ENCODE results near the gene MRGPRX3.
"Not testable (repeated sequence)": the region's sequence is repeated elsewhere in the genome, so short reads cannot be mapped to it uniquely, and the experiment has no call there.

The MRGPRX3 gene

DNA sequence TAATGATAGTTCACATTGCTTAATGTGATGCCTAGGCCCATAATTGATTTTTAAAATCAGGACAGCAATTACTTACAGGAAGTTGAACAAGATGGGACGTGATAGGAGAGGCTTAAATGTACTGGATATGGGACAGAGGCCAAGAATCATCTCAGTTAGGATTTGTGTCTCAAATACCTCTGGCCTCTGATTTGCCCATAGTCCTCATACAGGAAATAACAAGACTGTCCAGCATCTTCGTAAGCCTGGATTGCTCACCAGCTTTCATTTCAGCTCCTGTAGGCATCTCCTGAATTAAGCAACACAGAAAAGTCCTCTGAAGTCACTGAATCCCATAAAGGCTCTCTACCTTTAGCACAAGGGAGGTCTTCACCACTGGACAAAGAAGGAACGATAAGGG is at the start of gene MRGPRX3:
MRGPRX3 (plus strand) TSS at position 231 of the 400 bp plus-strand sequence. CDS start 4,632 bp downstream, outside the sequence.
- no peak for DNase-seq (ENCODE audit: low read depth)

DNA sequence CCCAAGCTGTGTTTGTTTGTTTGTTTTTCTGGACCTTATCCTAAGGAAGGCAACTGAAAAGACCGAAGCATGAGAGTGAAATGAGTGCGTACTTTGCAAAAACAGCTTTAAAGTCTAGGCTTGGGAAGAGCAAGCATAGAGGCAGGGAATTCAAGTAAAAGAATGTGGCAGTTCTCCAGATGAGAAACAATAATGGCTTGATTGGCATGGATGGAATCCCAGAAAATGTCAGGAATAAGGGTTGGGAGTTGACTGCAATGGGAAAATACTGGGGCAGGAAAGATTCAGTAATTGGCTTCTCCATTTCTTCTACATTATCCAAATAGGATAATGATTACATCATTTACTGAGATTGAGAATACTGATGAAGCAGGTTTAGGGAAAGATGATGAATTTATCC is 44.0 kb upstream of the MRGPRX3 start:
- no peak for DNase-seq (ENCODE audit: low read depth)

DNA sequence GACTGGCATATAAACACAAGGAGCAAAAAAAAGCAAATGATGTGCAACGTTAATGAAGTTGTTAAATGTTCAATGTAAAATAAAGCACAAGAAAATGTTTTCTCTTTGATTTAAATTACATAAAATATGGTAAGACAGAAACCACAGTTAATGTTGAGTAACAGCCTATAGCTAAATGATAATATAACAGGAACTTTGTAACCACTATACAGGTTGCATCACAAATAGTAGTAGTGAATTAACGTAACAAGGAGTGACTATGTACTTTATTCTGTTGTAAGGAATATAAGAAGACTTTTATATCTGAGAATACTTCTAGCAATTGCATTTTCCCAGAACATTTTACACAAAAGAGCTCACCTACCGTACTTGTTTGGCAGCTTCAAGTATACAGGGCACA is 43.4 kb upstream of the MRGPRX3 start:
- DNase-seq (ENCODE audit: low read depth), result no peak

DNA sequence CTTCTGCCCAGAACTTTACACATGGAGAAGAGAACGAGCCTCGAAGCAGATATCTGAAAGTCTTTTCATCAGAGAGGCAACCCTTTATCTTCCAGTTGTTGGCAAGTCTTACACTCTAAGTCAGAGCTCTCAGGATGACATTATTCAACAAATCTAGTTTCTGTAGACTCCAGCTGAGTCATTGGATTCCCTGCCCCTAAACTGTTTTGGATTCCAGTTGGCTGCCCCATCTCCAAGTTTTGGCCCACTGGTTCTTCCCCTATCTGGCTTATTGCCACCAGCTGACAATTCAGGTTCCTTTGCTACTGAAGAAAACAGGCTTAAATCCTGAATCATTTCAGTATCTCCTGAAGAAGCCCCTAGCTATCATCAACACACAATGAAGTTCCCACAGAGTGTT is 40.6 kb upstream of the MRGPRX3 start:
- DNase-seq (ENCODE audit: low read depth), result no peak

DNA sequence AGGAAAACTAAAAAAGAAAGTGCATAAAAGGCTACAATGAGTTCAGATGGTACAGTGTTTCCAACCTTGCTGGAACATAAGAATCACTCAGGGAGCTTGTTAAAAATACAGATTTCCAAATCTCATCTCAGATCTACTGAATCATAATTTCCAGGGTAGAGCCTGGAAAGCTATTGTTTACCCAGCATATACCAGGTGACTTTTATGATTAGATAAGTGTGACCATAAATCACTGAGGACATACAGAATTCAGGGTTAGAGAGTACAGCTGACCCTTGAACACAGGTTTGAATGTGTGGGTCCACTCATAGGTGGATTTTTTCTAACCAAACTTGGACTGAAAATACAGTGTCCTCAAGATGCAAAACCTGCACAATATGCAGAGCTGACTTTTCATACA is 38.4 kb upstream of the MRGPRX3 start:
- no peak for DNase-seq (ENCODE audit: low read depth)

DNA sequence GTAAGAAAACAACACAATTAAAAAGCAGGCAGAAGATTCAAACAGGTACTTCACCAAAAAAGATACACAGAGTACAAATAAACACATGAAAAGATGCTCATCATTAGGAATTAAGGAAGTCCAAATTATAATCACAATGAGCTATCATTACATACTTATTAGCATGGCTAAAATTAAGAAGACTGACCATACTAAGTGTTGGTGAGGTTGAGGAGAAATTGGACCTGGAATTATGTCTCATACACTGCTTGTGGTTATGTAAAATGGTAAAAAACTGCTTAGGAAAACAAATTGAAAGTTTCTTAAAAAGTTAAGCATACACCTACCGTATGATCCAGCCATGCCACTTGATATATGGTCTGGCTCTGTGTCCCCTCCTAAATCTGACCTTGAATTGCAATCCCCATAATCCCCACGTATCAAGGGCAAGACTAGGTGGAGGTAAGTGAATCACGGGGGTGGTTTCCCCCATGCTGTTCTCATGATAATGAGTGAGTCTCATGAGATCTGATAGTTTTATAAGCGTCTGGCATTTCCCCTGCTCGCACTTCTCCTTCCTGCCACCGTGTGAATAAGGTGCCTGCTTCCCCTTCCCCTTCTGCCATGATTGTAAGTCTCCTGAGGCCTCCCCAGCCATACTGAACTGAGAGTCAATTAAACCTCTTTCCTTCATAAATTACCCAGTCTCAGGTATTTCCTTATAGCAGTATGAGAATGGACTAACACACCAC is 31.3 kb upstream of the MRGPRX3 start:
- DNase-seq (ENCODE audit: low read depth), result no peak

DNA sequence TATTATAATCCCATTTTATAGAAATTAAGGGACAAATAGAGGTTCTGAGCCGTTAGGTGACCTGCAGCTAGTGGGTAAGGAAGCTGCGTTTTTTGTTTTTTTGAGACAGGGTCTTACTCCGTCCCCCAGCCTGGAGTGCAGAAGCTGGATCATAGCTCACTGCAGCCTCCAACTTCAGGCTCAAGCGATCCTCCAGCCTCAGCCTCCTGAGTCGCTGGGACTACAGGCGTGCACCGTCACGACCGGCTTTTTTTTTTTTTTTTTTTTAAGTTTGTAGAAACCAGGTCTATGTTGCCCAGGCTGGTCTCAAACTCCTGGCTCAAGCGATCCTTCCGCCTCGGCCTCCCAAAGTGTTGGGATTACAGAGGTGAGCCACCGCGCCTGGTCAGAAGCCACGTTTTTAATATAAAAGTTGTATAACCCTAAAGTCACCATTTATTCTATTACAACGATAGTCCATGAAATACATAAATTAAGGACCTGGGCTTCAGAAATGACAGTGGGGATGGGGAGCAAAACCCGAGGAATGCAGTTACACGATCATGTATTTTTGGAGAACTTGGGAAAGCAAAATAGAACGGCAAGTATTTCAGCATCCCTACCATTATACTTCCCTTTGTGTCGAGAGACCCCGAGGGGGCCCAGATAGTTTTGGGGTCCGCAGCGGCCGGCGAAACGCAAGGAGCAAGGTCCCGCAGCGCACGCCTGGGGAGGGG is 27.1 kb upstream of the MRGPRX3 start:
- DNase-seq (ENCODE audit: low read depth), result no peak

DNA sequence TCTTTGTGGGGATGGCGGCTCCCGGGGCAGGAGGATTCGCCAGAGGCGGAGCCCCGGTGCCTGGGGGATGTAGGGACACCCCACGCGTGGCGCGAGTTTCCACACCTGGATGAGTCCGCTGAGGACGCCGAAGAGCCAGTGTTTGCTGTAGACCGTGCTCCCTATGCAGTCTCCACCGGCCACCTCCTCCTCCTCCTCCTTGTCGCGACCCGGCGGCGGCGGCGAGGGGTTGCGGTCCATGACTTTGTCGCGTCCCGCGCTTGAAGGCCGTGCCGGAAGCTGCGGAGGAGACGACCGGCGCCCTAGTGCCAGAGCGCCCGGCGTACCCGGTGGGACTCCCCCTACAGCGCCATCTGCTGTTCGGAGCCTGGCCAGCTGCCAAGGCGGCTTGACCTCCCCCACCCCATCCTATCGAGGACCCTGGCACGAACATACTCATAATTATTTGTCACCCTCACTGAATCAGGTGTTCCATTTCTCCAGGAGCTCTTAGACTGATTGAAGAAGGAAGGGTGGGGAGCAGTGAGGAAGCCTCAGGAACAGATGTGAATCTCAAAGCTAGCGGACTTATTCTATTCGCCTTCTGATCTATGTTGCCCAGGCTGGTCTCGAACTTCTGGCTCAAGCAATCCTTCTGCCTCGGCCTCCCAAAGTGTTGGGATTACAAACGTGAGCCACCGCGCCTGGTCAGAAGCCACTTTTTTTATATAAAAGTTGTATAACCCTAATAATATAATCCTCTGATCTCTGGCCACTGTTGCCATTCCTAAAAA is 26.4 kb upstream of the MRGPRX3 start, which contains the start of gene SAAL1:
SAAL1 (minus strand) TSS at position 281 of the 773 bp plus-strand sequence; CDS start at position 240, 41 bp downstream.
- DNase-seq (ENCODE audit: low read depth), result peak; percentile 85

DNA sequence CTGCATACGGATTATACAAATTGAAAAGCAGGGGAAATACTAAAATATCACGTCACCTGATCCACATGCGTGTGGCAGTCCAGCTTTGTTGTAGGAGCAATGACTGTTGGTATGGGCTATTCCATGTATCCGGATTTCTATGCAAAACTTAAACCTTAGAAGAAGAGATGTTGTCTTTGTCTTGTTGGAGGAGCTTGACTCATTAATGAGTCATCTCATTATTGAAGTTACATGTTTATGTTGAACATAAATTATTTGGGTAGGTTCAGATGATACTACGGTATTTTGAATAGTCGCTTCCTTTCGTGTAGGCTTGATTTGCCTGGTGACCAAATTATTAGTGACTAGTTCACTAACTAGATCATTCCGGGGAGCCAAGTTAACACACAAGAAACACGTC is 25.7 kb upstream of the MRGPRX3 start:
- DNase-seq (ENCODE audit: low read depth), result no peak

DNA sequence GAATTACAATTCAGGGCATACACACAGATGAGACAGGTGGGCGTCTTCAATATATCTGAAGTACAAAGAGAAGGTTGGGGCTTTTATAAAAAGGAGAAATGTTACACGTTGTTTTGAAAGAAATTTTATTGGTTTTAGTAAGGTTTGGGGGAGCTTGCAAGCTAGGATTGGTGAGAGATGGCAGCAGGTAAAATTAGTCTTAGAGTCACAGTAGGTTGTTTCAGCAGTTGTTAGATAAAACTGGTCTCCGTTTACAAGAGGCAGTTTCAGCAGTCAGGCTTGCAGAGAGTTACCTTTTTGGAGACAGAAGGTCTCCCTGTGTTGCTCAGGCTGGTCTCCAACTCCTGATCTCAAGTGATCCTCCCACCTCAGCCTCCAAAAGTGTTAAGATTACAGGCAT is 24.1 kb upstream of the MRGPRX3 start:
- no peak for DNase-seq (ENCODE audit: low read depth)

DNA sequence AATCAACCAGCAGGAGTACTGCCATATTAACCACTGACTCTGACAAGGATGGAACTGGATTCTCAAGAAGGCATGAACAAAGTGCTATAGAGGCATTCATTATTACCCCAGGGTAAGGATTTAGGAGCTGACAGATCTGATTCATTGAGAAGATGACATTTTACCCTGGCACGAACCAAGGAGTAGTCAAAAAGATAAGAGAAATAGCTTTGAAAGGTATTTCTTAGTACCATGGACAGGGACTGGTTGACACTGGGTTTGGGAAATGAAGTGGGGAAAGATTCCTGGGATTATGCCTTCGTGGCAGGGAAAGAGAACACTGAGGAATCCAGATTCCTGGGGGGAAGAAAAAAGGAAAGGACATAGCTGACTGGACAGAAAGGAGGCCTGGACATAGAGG is 21.4 kb upstream of the MRGPRX3 start:
- no peak for DNase-seq (ENCODE audit: low read depth)

DNA sequence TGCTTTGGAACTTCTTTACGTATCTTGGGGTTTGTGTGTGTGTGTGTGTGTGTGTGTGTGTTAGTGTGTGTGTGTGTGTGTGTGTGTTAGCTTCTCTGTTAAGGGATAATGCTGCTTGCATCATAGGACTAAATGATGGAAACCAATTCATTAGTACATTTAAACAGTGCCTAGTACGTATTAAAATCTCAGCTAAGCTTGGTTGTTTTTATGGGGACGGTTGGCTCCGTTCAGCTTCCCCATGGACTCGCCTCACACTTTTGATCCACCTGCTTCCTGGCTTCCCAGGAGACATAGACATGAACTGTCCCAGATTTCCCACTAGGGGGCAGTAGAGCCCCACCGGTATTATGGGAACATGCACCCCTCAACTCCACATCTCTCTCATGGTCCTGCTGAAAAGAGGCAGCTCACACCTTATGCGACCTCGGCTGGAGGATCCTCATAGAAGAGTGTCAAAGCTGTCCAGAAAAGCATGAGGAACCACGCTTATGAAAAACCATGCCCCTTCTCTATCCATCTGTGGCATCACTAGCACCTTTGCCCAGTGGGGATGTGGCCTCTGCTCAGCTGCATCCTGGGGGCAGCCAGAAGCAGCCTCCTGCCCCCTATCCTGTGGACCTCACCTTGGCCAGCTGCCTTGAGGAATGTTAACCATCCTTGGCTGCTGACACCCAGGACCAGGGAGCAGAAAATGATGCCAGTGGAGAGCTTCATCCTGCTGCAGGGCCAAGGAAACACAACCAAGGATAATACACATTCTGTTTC is 16.8 kb upstream of the MRGPRX3 start:
- peak; percentile 51 for DNase-seq (ENCODE audit: low read depth)

DNA sequence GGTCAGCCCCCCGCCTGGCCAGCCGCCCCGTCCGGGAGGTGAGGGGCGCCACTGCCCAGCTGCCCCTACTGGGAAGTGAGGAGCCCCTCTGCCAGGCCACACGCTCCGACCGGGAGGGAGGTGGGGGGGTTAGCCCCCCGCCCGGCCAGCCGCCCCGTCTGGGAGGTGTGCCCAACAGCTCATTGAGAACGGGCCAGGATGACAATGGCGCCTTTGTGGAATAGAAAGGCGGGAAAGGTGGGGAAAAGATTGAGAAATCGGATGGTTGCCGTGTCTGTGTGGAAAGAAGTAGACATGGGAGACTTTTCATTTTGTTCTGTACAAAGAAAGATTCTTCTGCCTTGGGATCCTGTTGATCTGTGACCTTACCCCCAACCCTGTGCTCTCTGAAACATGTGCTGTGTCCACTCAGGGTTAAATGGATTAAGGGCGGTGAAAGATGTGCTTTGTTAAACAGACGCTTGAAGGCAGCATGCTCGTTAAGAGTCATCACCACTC is 11.0 kb upstream of the MRGPRX3 start:
- DNase-seq (ENCODE audit: low read depth), result not testable (repeated sequence)

DNA sequence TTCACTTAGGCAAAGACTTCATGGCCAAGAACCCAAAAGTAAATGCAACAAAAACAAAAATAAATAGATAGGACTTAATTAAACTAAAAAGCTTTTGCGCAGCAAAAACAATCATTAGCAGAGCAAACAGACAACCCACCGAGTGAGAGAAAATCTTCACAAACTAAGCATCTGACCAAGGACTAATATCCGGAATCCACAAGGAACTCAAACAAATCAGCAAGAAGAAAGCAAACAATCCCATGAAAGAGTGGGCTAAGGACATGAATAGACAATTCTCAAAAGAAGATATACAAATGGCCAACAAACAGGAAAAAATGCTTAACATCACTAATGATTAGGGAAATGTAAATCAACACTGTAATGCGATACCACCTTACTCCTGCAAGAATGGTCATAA is 1.3 kb upstream of the MRGPRX3 start:
- not testable (repeated sequence) for DNase-seq (ENCODE audit: low read depth)

DNA sequence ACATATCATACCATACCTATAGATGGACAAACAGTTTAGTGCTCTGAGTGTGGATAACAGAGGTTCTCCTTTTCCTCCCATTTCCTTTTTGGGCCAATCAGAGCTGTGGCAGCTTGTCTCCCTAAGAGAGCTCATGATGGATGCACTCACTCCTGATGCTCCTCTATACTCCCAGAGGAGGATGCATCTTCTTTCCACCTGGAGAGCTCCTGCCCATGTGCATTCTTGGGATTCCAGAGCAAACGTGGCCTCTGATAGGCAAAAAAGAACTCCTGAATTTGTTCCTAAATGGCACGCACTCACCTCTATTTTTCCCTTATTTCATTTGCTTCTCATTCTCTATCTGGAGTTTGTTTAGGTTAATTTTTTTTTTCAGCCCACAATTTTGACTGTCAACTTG is 2.9 kb downstream of the MRGPRX3 start:
- no peak for DNase-seq (ENCODE audit: low read depth)

DNA sequence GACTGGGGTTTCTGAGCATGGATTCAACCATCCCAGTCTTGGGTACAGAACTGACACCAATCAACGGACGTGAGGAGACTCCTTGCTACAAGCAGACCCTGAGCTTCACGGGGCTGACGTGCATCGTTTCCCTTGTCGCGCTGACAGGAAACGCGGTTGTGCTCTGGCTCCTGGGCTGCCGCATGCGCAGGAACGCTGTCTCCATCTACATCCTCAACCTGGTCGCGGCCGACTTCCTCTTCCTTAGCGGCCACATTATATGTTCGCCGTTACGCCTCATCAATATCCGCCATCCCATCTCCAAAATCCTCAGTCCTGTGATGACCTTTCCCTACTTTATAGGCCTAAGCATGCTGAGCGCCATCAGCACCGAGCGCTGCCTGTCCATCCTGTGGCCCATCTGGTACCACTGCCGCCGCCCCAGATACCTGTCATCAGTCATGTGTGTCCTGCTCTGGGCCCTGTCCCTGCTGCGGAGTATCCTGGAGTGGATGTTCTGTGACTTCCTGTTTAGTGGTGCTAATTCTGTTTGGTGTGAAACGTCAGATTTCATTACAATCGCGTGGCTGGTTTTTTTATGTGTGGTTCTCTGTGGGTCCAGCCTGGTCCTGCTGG is 4.9 kb downstream of the MRGPRX3 start:
- no peak for DNase-seq (ENCODE audit: low read depth)

DNA sequence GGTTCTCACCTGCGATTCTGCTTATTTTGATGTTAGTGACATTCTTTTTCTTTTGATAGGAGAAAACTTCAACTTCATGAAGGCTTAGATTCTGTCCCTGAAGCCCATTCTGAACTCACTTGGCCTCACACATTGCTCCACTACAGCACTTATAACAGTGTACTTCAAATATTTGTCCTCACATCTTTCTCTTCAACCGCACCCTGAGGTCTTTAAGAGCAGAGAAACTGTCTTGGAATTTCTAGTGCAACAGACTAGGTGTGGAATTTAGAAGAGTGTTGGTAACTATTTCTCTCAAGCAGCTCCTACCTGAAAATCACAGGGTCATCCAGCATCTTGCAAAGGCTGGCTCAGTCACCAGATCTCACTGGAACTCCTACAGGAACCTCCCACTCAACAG is 7.8 kb downstream of the MRGPRX3 start:
- DNase-seq (ENCODE audit: low read depth), result no peak

DNA sequence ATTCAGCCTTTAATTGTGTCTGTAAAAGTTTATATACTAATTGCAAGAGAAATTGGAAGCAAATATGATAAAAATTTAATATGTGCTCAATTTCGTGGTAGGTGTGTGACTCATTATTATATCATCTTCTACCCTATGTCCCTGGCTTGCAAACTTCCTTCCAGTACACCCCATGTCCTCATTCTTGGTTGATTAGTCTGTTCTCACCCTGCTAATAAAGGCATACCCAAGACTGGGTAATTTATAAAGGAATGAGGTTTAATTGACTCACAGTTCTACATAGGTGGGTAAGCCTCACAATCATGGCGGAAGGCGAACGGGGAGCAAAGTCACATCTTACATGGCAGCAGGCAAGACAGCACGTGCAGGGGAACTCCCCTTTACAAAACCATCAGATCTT is 11.9 kb downstream of the MRGPRX3 start:
- no peak for DNase-seq (ENCODE audit: low read depth)

DNA sequence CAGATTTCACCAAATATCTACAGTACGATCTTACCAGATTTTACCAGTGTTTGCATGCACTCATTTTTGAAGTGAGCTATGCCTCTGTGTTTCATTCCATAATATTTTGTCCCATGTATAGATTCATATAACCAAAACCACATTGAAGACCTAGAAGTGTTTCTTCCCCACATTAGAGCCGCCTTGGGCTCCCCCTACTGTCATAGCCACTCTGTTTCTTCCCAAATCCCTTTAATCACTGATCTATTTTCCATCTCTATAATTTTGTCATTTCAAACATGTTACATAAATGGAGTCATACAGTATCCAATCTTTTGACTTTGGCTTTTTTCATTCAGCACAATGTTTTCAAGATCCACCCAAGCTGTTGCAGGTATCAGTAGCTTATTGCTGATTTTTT is 12.7 kb downstream of the MRGPRX3 start:
- no peak for DNase-seq (ENCODE audit: low read depth)

DNA sequence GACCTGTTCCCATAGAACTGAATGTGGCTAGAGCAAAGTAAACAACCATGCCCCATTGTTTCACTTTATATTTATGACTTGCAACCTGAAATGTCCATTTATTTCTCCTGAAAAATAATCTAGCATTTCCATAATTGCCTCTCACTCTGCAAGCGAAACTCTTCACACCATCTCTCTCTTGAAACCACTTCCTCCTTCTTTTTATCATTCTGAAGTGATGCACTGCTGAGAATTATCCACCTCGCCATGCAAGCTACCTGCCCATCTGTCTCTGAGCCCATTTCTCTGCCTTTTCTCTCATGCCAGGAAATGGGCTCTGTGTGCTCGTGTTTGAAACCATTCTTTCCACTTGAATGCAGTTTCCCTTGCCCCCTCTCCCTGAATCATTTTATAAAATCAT is 13.5 kb downstream of the MRGPRX3 start:
- no peak for DNase-seq (ENCODE audit: low read depth)

DNA sequence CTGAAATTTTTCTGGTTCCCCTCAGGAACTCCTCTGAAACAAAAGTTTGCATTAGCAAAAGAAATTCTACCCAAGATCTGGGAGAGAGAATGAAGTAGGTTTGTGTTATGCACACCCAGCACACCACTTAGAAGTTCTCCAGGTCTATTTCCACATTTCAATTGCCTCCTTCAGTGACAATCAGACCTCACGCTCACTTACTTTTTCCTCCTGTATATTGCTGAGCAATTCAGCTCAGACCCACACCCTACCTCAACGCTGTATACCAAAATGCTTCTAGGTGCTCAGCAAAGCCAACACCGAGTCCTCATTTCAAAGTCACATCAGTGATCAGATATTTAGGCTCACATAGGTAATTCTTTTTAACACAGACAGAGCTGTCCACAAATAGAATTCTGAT is 19.2 kb downstream of the MRGPRX3 start:
- no peak for DNase-seq (ENCODE audit: low read depth)
